ENCODE data around the gene VWF. TPM values are rescaled to one million over a fixed set of nuclear protein-coding genes. Genes with fewer than 3 reads are reported as not detected.

The VWF gene
- total RNA-seq, 6 experiments from 2014 or later, result 5.7 to 16.6 (median 9.6) TPM

GRCh38 chr12:6061660-6062059, 62.8 kb downstream of the VWF start:
- ATAC-seq (no peak), DNase-seq (no peak)
- Histone ChIP-seq H3K9me3 (no peaks in the 10 kb centered on the region), H3K4me1 (peaks cover 0 to 32% (median 13%) of the 10 kb centered on the region in 4 donors), H3K36me3 (no peaks in the 10 kb centered on the region), H3K4me3 (no peak overlapping the region), H3K27ac (no peak overlapping the region), H3K27me3 (no peaks in the 10 kb centered on the region)
- WGBS (ENCODE audit: insufficient coverage, low coverage, low lambda C conversion rate, missing lambda C conversion rate), result 58% methylated on average over 2 of the region's 3 CpGs
- TF ChIP-seq CTCF (IDR thresholded peaks at IDR 0.05) (no peak), POLR2A (IDR thresholded peaks at IDR 0.05) (no peak)
- intact Hi-C loops (cut with DNase I), result no loop called here

GRCh38 chr12:6059860-6060565, 64.5 kb downstream of the VWF start:
- H3K27ac ChIP-seq, result peak overlapping the region in 2 of 3 donors; percentile 90 to 94
- WGBS (ENCODE audit: insufficient coverage, low coverage, low lambda C conversion rate, missing lambda C conversion rate), result 70% methylated on average over 6 of the region's 14 CpGs
- peak in 1 of 4 donors; percentile 6 for ATAC-seq

GRCh38 chr12:6059221-6059620, 65.2 kb downstream of the VWF start:
- Histone ChIP-seq H3K36me3 (no peaks in the 10 kb centered on the region), H3K9me3 (no peaks in the 10 kb centered on the region), H3K4me1 (peaks cover 0 to 32% (median 13%) of the 10 kb centered on the region in 4 donors), H3K27me3 (no peaks in the 10 kb centered on the region), H3K27ac (peak overlapping the region; percentile 70 to 94 (median 90)), H3K4me3 (peak overlapping the region in 1 of 3 donors; percentile 11)
- ATAC-seq (peak in 1 of 4 donors; percentile 1), DNase-seq (peak in 1 of 3 donors; percentile 2)
- TF ChIP-seq POLR2A (IDR thresholded peaks at IDR 0.05) (no peak), CTCF (IDR thresholded peaks at IDR 0.05) (no peak)
- 46% methylated on average over 3 of the region's 3 CpGs for WGBS (ENCODE audit: insufficient coverage, low coverage, low lambda C conversion rate, missing lambda C conversion rate)
- intact Hi-C loops (cut with DNase I), result no loop called here

More at GRCh38 chr12:6059860-6060565, 64.5 kb downstream of the VWF start:
- peak in 1 of 3 donors; percentile 39 for DNase-seq
- TF ChIP-seq CTCF (IDR thresholded peaks at IDR 0.05), result no peak
- no peak for TF ChIP-seq POLR2A (IDR thresholded peaks at IDR 0.05)
- Histone ChIP-seq H3K4me1 (peaks cover 0 to 32% (median 13%) of the 10 kb centered on the region in 4 donors), H3K4me3 (no peak overlapping the region), H3K36me3 (no peaks in the 10 kb centered on the region), H3K27me3 (no peaks in the 10 kb centered on the region), H3K9me3 (no peaks in the 10 kb centered on the region)
- intact Hi-C loops (cut with DNase I), result no loop called here

GRCh38 chr12:6058481-6059161, 65.8 kb downstream of the VWF start:
- TF ChIP-seq POLR2A (IDR thresholded peaks at IDR 0.05), result no peak
- peak in 1 of 4 donors; percentile 12 for TF ChIP-seq CTCF (IDR thresholded peaks at IDR 0.05)
- 61% methylated on average over 7 of the region's 15 CpGs for WGBS (ENCODE audit: insufficient coverage, low coverage, low lambda C conversion rate, missing lambda C conversion rate)
- intact Hi-C loops (cut with DNase I), result no loop called here
- Histone ChIP-seq H3K27ac (peak overlapping the region; percentile 70 to 94 (median 90)), H3K4me3 (peak overlapping the region in 2 of 3 donors; percentile 11 to 18), H3K36me3 (no peaks in the 10 kb centered on the region), H3K4me1 (peaks cover 0 to 32% (median 13%) of the 10 kb centered on the region in 4 donors), H3K27me3 (no peaks in the 10 kb centered on the region), H3K9me3 (no peaks in the 10 kb centered on the region)
- ATAC-seq (peak; percentile 82 to 88 (median 86)), DNase-seq (peak; percentile 86 to 92 (median 91))

All from right lobe of liver (tissue), 6 donors.